HG03460 (cell line): ENCODE results near the gene IGSF3.
"Not testable (repeated sequence)": the region's sequence is repeated elsewhere in the genome, so short reads cannot be mapped to it uniquely, and the experiment has no call there.

Source experiments
- ATAC-seq: cut with Tn5 transposase; IDR thresholded peaks from one replicate; pipeline ENCODE4 v1.9.1; 2021; ENCODE audit not compliant: unreplicated experiment

IGSF3 gene

DNA sequence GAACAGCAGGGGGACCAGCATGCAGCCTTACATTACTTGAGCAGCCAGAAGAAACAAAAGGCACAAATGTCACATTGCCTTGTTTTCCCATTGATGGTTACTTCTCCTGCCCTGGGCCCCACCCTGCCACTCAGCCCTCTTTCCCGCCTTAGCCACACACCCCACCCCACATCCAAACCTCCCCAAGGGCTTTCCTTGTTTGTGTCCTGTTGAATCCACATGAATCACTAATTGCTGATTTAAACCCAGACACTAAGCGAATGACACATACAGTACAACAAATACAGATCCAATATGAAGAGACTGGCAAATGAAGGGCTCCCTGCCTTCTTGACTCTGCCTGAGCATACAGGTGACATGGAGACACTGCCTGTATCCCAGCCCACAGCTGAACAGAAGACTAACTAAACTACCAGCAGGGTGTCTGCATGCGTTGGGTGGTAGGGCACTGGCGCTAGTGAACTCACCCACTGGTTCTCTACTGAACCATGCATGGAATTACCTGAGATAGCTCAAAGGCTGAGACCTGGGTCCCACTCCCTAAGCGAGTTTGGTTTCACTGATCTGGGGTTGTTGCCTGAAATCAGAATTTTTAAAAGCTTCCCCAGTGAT is 3.1 kb downstream of the IGSF3 start:
- ATAC-seq, result no peak

DNA sequence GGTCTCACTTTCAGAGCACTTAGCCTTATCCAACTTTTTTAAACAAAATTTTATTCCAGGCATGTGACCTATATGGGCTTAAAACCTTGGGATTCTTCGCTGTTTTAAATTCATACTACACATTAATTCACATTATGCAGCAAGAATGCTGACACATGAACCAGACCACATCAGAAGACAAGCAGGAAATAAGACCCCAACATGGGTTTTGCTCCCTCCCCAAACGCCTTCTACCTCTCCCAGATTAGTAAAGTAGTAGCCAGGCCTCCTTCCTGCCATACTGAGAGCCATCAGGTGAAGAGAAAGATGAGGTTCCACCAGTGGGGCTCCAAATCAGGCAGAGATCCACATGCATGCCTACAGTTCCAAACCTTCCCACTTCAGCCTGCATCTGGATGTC is 3.7 kb downstream of the IGSF3 start:
- ATAC-seq, result no peak

DNA sequence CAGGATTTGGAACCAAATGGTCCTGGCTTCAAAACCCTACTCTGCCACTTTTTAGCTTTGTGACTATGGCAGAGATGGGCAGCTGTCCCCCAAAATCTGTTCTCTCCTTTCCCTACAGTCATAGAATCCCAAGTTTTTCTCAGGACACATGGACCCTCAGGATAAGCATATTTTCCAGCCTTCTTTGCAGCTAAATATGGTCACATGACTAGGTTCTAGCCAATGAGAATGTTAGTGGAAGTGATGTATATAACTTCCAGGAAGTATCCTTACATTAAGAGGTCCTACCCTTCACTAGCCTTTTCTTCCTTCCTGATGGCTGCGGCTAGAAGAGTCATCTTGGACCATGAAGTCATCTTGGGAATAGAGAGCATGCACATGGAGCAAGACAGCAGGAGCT is 5.9 kb downstream of the IGSF3 start:
- ATAC-seq, result no peak

DNA sequence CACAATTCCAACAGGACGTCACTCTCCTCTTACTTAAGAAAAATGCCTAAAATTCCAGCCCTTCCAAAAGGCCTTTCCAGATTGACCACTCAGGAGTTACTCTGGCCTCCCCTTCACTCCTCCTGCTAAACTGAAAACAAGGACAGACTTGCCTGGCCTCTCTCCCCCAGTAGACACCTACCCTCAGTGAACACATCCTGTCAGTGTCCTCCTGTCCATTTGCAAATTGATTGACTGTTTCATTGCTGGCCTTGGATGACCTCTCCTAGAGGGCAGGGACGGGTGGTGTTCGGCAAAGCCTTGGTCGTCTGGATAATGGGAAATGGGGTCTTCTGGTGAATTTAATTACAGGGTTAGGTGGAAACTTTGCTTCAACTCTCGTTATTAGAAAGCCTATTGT is 8.9 kb downstream of the IGSF3 start:
- not testable (repeated sequence) for ATAC-seq

DNA sequence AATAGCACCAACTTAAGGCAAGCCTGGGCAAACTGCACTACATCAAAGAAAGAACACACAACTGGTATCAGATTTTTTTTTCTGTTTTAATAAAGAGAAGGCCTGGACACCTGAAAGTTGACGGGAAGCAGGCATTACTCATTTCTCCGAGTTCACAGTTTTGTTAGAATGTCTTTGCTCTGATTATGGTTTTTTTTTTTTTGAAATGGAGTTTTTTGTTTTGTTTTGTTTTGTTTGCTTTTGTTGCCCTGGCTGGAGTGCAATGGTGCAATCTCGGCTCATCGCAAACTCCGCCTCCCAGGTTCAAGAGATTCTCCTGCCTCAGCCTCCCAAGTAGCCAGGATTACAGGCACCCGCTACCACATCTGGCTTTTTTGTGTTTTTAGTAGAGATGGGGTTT is 9.7 kb downstream of the IGSF3 start:
- not testable (repeated sequence) for ATAC-seq

DNA sequence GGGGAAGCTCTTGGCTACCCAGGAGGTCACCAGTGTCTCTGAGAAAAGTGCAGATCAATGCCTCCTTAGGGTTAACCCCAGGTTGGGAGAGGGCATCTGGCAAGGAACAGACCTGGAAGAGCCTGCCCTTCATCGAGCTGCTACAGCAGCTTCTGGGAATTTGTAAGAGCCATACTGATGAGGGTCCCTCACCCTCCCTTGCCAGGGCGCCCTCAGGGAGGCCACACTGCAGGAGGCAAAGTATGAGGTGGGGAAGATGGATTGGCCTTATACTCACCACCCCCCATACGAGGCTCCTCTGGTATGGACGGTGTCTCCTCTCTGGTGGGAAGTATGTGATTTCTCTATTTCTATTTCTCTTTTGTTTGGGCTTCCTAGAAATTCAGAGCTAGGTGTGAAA is 13.2 kb downstream of the IGSF3 start:
- no peak for ATAC-seq

DNA sequence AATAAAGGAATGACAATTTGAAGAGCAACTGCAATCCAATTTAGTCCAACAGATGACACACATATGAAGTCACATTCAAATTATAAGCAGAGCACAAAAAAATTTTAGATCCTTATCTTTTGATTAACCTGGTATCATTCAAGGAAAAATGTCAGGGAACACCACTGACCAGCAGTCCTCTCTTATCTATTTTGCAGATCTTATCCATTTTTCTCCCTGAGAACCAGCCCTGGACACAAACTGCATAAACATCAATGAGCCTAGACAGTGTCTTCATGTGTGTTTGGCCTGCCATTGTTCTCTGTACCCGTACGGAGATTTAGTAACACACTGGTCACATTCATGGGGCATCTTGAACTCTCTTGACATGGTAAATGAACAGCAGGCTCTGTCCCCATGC is 14.9 kb downstream of the IGSF3 start:
- ATAC-seq, result not testable (repeated sequence)

DNA sequence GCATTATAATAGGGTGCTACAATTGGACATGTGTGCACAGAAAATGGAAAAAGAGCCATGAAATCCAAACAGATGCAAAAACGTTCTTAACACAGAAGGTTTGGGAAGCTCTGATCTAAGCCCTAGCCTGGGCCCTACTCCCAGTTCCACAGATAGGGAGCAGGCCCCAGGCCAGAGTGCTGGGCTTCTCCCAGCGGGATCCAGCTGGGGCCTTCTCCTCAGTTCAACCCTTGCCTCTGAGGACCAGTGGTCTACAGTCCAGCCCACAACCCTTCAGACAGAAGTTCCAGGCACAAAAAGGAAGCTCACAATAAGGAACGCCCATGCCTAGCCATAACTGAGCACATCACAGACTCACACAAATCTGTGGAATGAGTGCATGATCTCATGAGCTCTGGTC is 16.8 kb downstream of the IGSF3 start:
- not testable (repeated sequence) for ATAC-seq

DNA sequence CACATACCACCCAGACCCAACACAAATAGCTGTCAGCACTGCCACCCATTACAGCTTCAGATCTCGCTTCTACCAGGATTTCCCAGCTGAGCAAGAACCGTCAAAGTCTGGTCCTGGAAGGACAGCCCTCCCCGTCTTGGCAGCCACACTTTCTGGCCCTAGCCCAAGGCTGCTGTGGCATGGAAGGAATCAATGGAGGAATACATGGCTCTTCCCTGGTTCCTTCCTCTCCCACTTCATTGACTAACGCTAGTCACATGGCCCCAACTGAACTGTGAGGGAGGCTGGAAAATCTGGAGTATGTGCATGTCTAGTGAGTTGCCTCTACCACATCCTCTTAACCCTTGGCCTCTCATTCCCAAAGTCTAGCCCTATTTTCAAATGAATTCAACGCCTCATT is 18.5 kb downstream of the IGSF3 start:
- ATAC-seq, result not testable (repeated sequence)

DNA sequence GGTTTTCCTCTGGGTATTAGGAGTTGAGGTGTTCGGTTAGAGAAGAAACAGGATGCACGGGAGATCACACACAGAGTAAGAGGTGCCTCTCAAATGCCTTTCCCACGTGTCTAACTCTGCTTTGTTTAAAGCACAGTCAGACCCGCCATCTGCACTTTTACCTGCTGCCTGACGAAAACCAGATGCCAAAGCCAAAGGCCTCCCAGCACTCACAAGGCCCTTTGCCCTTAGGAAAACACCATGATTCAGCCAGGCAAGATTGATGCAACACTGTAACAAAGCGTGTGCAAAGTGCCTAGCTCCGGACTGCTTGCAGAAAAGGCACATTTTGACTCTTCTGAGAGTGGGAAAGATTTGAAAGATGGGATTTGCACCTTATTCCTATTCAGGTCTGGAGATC is 19.2 kb downstream of the IGSF3 start:
- ATAC-seq, result not testable (repeated sequence)

DNA sequence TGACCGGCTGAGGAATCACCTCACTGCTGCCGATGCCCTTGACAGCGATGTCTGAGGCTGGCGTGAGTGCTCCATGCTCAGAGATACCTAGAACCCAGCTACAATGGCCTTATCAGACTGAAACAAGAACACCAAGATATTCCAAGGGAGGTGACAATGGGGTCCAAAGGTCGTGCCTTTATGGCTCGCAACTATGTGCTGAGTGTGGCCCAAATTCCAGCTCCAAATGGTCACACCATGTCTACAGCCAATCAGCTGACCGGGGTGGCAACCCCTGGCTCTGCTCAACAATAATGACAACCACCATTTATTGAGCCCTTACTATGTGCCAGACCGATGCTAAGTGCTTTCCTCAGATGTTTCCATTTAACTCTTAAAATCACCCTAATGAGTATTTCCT is 20.3 kb downstream of the IGSF3 start:
- ATAC-seq, result not testable (repeated sequence)

DNA sequence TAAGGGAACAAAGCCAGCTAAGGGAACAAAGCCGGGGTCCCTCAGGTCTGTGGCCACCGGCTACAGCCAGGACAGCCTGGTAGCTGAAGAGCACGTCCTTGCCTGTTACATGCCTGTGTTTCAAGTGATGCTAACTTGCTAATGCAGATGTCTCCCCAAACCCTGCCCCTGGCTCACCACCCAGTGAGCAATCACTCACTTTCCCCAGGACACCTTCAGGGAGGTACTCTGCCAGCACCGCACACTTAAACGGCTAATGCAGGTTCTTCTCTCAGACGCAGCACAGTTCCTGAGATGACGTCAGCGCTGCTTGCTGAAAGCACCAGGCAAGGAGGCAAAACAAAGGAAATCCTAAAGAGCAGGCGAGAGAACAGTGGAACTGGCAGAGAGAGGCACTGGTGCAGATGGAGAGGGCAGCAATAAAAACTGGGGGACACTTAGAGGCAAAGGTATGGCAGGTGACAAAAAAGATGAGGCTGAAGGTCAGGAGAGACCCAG is 20.8 kb downstream of the IGSF3 start:
- ATAC-seq, result not testable (repeated sequence)

DNA sequence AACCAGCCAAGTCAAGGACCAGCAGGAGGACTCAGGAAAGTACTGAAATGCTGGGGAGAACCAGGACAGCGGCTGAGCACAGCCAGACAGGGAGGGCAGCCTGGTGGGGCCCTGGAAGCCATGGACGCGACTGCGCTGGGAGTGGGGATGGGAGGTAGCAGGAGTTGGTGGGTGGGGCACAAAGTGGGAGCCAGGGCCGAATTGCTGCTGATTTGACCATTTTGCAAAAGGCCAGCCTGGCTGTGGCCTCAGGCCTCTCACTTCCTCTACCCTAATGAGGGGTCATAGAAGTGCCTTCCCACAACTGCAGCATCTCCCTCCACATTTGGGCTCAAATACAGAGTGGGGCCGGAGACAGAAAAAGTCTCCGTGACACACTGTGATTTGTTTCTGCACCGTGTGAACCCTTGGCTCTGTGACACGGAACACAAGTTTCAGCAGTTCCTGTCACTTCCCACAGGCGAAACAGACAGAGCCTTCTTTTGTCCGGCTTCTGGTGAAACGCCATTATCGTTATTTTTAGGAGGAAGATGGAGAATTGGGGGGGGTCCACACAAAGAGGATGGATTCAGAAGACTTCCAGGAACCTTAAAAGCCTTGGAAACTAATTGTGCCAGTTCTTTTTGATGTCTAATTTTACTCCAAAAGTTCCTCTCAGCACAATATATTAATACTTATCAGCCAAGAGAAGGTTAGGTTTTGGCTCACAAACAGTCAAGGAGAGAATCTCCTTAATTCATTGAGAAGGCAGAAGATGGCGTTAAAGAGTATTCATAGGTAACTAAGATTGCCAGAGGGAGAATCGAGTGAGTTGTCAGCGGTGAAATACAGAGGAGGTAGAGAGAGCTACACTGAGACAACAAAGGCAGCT is 21.5 kb downstream of the IGSF3 start:
- not testable (repeated sequence) for ATAC-seq

DNA sequence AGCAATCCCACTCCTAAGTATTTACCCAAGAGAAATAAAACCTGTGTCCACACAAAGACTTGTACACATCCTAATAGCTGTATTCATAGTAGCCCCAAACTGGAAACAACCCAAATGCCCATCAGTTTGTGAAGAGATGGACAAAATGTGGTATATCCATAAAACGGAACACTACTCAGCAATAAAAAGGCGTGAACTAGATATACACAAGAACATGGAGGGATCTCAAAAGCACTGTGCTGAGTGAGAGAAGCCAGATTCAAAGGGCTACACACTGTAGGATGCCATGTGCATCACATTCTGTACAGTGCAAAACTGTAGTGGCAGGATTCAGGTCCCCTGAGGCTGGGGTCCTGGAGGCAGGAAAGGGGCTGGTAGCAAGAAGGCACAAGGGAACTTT is 22.5 kb downstream of the IGSF3 start:
- not testable (repeated sequence) for ATAC-seq

DNA sequence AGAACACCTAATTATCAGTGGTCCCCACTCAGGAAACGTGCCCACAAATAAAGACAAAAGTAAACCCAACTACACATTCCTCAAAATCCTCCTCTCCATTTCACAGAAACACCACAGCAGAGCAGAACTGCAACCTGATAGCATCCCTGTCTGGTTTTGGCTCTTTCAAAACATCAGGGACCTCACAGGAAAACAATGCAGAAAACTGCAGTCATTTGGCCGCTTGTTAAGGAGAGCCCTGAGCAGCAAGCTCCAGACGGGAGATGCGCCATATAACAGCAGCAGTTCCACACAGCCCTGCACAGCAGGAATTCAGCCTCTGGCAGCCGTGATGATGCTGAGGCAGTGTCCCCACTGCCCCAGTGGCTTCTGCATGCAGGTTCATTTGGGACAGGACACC is 23.4 kb downstream of the IGSF3 start:
- not testable (repeated sequence) for ATAC-seq

DNA sequence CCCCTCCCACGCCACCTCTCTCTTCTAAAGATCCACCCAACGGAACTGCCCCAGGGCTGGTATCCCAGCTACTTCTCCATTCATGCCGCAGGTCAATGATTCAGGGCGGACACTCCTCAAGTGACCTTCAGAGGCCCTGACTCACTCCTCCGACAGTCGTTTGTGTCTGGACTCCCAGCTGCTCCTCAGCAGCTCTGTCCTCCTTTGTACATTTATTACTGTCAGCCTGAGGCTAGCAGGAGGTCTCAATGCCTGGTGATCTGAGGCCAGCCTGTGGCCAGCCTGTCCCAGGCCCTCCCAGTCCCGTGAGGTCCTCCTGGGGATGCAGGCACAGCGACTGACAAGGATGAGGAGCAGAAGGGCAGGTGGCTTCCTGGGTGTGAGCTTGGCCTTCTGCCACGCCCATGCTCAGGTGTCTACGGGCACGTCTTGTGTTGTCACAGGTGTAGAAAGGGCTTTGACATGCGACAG is 24.2 kb downstream of the IGSF3 start:
- not testable (repeated sequence) for ATAC-seq

DNA sequence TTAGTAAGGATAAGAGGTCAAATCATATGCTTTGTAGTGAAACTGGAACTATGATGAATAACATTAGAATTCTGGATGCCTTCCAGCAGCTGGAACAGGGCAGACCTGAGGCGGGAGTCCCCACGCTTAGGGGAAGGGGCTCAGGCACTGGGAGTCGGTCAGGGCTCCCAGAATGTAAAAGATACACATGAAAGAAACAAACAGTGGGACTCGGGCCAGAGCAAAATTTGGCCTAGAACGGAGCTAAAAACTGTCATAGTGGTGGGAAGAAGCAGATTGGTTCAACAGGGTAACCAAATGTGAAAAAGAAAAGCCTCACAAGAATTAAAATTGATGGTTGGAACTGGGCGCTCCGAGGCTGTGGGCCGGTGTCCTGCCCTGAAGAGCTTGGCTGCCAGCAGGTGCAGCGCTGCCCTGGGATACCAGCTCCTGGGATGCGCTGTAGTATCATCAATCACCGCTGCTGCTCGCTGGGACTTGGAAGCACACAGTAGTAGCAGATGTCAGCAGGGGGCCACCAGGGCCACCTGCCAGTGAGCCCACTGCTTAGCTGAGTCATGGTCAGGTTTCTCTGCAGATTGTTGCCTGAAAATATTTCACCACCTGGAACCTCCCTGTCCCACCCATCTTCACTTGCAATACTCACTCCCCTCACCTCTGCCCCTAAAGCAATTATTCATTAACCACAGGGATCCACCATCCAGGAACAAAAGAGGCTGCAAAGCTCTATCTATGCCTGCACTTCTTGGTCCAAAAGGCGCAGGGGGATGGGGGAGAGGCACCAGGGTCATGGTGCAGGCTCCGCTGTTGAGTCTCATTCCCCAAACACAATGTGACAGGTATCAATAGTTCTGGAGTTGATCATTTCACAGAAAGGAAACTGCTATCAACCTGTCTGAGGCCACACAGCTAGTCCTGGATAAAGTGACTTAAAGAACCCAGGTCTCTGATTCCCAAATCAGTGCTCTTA is 24.9 kb downstream of the IGSF3 start:
- not testable (repeated sequence) for ATAC-seq

DNA sequence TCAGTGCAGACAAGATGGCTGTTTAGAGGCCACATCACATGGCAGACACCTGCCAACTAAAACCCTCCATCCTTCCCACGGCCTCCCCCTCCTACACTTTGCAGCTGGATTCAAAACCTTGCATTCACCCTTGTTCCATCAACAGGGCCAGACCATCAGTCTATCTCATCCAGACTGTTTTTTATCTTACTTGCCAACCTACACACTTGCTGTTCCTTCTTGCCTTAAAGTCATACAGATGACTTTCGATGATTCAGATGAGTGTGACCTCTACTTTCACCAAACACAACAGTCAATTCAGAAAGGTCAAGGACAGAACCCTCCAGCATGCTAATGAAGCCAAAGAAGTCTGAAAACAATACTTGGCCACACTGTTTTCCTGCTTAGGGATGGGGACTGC is 29.9 kb downstream of the IGSF3 start:
- ATAC-seq, result not testable (repeated sequence)

DNA sequence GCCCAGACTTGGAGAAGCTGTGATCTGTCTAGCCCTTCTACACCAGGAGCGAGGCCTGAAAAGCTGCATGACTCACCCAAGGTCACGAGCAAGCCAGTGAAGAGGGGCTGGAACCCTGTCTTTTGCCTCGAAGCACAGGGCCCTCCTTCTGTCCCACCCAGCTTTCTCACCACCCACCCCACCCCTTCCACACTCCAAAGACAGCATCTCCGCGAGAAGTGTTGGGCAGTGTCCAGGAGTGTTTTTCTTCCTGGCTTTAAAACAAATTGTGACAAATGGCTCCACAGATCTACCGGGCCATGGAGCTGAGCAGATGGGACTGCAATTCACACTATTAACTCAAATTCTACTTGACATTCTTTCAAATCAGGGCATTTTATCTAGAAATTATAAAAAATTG is 30.9 kb downstream of the IGSF3 start:
- ATAC-seq, result not testable (repeated sequence)

DNA sequence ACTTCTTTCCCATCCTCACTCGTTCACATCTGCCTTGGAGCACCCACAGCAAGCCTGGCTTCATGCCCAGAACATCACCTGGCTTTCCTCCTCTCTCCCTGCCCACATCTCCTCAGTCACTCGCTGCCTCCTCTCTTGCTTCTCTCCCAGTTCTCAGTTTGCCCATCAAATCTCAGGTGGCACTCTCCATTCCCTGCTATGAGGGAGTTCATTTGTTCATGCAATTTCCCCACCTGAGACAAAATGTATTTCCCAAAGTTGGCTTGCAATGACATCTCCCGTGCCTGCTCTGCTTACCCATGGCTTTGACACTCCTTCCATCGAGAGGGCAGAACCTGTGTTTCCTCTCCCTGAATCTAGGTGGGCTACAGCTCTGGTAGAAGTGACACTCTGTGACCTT is 33.1 kb downstream of the IGSF3 start:
- not testable (repeated sequence) for ATAC-seq
